Measurements from ENCODE around the gene CDK15.

GRCh38 chr2:201862843-201863242 lies 56.5 kb downstream of the CDK15 start:
- TF ChIP-seq, protein P1, sequence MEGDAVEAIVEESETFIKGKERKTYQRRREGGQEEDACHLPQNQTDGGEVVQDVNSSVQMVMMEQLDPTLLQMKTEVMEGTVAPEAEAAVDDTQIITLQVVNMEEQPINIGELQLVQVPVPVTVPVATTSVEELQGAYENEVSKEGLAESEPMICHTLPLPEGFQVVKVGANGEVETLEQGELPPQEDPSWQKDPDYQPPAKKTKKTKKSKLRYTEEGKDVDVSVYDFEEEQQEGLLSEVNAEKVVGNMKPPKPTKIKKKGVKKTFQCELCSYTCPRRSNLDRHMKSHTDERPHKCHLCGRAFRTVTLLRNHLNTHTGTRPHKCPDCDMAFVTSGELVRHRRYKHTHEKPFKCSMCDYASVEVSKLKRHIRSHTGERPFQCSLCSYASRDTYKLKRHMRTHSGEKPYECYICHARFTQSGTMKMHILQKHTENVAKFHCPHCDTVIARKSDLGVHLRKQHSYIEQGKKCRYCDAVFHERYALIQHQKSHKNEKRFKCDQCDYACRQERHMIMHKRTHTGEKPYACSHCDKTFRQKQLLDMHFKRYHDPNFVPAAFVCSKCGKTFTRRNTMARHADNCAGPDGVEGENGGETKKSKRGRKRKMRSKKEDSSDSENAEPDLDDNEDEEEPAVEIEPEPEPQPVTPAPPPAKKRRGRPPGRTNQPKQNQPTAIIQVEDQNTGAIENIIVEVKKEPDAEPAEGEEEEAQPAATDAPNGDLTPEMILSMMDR (conservative IDR thresholded peaks at IDR 0.05; ENCODE audit: low read depth in 2 of 2): no peak
- no peak for TF ChIP-seq EZH2 (IDR thresholded peaks at IDR 0.05; ENCODE audit: low read depth, unreplicated experiment)
- TF ChIP-seq EZH2phosphoT487 (IDR thresholded peaks at IDR 0.05; ENCODE audit: unreplicated experiment): no peak
- no peak for TF ChIP-seq REST (IDR thresholded peaks at IDR 0.05; ENCODE audit: unreplicated experiment)
- no peak for TF ChIP-seq POLR2AphosphoS5 (IDR thresholded peaks at IDR 0.05; ENCODE audit: low read depth)
- TF ChIP-seq ETS1 (IDR thresholded peaks at IDR 0.05): no peak
- TF ChIP-seq NANOG (IDR thresholded peaks at IDR 0.05; ENCODE audit: borderline replicate concordance): no peak
- no peak for TF ChIP-seq JUNB (IDR thresholded peaks at IDR 0.05; ENCODE audit: unreplicated experiment)
